Type B pancreatic cell (in vitro differentiated cells): ENCODE data around the gene ATG9B. TPM values are rescaled to one million over a fixed set of nuclear protein-coding genes. Genes with fewer than 3 reads are reported as not detected.
A peak's percentile ranks its signal among the peaks of the same experiment; 100 is the strongest.

Experiments used
- DNase-seq: peaks from one replicate; pipeline ENCODE4 v3.0.0; 2021; ENCODE audit warnings: mixed read lengths; ENCODE audit not compliant: unreplicated experiment; ENCODE audit errors: extremely low spot score
- H3K27ac Mint-ChIP-seq: 2 replicates; pipeline ENCODE4 v1.8.0; 2021; ENCODE audit warnings: mild to moderate bottlenecking, mixed read lengths
- H3K27me3 Mint-ChIP-seq: 2 replicates; pipeline ENCODE4 v1.8.0; 2021; ENCODE audit warnings: mixed read lengths
- H3K36me3 Mint-ChIP-seq: 2 replicates; pipeline ENCODE4 v1.8.0; 2021; ENCODE audit warnings: mixed read lengths
- H3K4me1 Mint-ChIP-seq: one replicate; pipeline ENCODE4 v1.8.0; 2021; ENCODE audit warnings: mixed read lengths; ENCODE audit not compliant: unreplicated experiment
- H3K4me3 Mint-ChIP-seq: 2 replicates; pipeline ENCODE4 v1.8.0; 2021; ENCODE audit warnings: mild to moderate bottlenecking, mixed read lengths
- H3K9me3 Mint-ChIP-seq: 2 replicates; pipeline ENCODE4 v1.8.0; 2021; ENCODE audit warnings: mixed read lengths
- CTCF ChIP-seq: fragments of 200-600 bp; sonication (generic); conservative IDR thresholded peaks from 2 replicates; pipeline ENCODE4 v1.5.0; 2021; ENCODE audit warnings: antibody characterized with exemption, mild to moderate bottlenecking
- total RNA-seq: library from RNA; stranded (reverse); gene quantifications from 2 replicates; pipeline ENCODE4 v1.2.1, GENCODE V29; 2021; ENCODE audit warnings: low replicate concordance

The ATG9B gene
- total RNA-seq, 1 donor from 2014 or later = 33.8 TPM

- DNase-seq = no peak
- no peak for TF ChIP-seq CTCF
- Mint-ChIP-seq H3K4me1 (peaks cover 40% of the 10 kb centered on the region), H3K4me3 (peak overlapping the region; percentile 49), H3K36me3 (no peaks in the 10 kb centered on the region), H3K27me3 (peaks cover 44% of the 10 kb centered on the region), H3K9me3 (no peaks in the 10 kb centered on the region), H3K27ac (peak overlapping the region; percentile 48)
Observed at GRCh38 chr7:150971242-150972022, 52.9 kb downstream of the ATG9B start.

DNA sequence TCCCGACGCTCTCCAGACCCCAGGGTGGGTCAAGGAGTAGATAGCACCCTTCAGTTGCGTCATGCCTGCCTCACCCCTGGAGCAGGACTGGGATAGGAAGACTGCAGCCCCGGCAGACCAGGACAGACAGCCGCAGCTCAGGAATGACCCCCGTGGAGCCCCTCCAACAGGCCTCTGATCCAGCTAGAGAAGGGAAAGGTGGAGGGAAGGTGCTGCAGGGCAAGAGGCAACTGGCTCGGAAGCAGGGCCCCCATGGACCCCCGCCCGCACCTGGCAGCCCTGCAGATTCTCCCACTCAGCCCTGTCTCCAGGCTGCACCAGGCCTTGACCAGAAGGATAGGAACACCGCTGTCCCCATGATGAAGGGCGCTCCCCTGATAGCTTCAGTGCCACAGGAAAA lies 53.9 kb downstream of the ATG9B start:
- Mint-ChIP-seq H3K9me3 (no peaks in the 10 kb centered on the region), H3K36me3 (no peaks in the 10 kb centered on the region), H3K27ac (no peak overlapping the region), H3K4me1 (peaks cover 34% of the 10 kb centered on the region), H3K27me3 (peaks cover 37% of the 10 kb centered on the region), H3K4me3 (peak overlapping the region; percentile 49)
- TF ChIP-seq CTCF = no peak
- DNase-seq = no peak

- DNase-seq = no peak
- Mint-ChIP-seq H3K9me3 (no peaks in the 10 kb centered on the region), H3K4me3 (no peak overlapping the region), H3K27me3 (peaks cover 32% of the 10 kb centered on the region), H3K36me3 (no peaks in the 10 kb centered on the region), H3K4me1 (peaks cover 32% of the 10 kb centered on the region), H3K27ac (no peak overlapping the region)
- TF ChIP-seq CTCF = no peak
Observed at GRCh38 chr7:150969475-150969874, 54.8 kb downstream of the ATG9B start.

DNA sequence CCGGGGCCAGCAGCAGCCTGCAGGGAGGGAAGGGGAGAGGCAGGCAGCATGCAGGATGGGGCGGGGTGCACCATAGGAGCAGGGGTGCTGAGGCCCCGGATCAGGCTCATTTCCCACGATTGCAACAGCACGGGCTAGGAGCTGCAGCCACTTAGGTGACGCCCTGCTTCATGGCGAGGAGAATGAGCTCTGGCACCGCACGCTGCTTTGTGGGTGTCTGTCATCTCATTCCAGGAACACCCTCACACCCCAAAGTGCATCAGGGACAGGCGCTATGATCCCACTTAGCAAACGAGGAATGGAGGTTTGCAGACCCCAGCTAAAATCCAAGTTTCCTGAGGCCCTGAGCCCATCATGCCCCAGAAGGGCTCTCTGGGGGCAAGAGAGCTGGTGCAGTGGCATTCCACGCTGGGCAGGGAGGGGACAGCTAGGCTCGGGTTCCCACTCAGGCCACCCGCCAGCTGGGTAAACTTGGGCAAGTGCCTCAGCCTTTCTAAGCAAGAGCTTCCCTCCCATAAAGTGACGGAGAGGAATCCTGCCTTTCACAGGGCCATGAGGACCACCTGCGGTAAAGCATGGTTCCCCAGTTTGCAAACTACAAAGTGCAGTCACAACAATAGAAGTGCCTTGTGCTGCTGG lies 55.4 kb downstream of the ATG9B start:
- peaks cover 32% of the 10 kb centered on the region for H3K4me1 Mint-ChIP-seq
- no peak for DNase-seq
- H3K36me3 Mint-ChIP-seq = no peaks in the 10 kb centered on the region
- no peak overlapping the region for H3K27ac Mint-ChIP-seq
- no peak for TF ChIP-seq CTCF
- H3K4me3 Mint-ChIP-seq = no peak overlapping the region
- peaks cover 29% of the 10 kb centered on the region for H3K27me3 Mint-ChIP-seq
- no peaks in the 10 kb centered on the region for H3K9me3 Mint-ChIP-seq

DNA sequence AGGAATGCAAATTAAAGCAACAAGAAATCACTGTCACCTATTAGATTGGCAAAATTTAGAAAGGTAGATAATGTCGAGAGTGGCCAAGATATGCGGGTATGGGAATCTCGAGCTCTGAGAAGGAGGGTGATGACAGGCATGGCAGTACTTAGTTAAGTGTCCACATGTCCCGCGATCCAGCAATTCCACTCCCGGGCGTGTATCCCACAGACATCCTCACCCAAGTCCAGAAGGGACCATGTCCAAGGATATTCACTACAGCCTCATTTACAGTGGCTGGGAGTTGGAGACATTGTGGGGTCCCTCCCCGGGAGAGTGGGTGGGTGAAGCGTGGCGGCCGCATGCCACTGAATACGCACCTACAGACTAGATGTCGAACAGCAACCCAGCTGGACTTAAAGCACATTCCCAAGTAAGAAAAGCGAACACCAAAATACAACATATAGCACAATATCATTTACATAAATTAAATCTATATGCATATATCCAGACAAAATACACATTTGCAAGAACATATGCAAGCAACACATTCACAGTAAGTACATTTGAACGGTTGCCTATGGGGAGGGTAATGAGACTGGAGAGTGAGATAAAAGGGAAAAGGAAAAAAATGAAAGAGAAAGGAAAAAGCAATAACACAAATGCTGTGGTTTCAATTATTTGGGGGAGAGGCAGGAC lies 56.1 kb downstream of the ATG9B start:
- Mint-ChIP-seq H3K4me1 (peaks cover 32% of the 10 kb centered on the region), H3K9me3 (no peaks in the 10 kb centered on the region), H3K27ac (no peak overlapping the region), H3K27me3 (peaks cover 27% of the 10 kb centered on the region), H3K36me3 (no peaks in the 10 kb centered on the region), H3K4me3 (no peak overlapping the region)
- DNase-seq = no peak
- no peak for TF ChIP-seq CTCF
